DOHH2 (cell line): Measurements from ENCODE around the gene DCPS.

ENCODE experiments used
- CTCF ChIP-seq: fragments of 200-600 bp; sonication (generic); IDR thresholded peaks from one replicate; pipeline ENCODE4 v1.5.1; 2014; ENCODE audit warnings: antibody characterized with exemption, mild to moderate bottlenecking, low read depth, low read length; ENCODE audit not compliant: poor library complexity, severe bottlenecking
- EZH2phosphoT487 ChIP-seq: fragments of 200-600 bp; sonication (generic); IDR thresholded peaks from 2 replicates; pipeline ENCODE4 v1.6.1; 2017; ENCODE audit warnings: borderline replicate concordance, mild to moderate bottlenecking, antibody characterized with exemption, low read length, moderate library complexity, mixed read lengths

DNA sequence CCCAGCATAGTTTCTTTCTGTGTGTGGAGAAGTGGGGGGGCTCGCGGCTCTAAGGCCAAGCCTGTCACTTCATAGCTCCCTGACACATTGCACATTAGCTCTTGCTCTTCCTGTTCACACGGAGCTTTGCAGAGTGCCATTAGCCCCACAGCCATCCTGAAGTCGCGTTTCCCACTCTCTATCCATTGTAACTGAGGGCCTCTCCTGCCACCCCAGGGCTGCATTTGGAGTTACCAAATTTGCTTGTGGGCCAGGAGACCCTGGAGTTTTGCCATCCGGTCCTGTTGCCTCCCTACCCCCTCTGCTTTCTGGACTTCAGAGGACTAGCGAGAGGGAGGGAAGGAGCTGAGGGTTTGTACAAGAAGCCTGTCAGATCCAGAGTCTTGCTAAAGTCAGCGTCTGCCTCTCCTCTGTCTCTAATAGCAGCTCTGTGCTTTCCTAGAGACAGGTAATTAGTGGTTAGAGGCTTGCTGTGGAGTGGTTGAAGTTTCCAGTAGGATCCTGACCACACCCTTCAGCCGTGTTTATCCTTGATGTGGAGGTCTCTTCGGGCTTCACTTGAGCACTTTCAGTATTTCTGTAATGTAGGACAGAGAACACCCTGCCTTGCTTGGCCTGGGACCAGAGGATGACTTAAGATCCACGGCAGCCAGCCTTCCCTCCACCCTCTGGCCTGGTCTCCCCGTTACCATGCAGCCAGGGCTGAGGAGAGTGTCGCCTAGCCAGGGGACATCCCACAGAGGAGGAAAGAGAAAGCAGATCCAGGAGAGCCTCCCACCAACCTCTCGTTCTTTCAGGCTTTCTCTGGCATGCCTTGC lies 14.1 kb downstream of the DCPS start:
- no peak for TF ChIP-seq CTCF
- no peak for TF ChIP-seq EZH2phosphoT487
